SU-DHL-6 (cell line): ENCODE data around the gene ZC3H4.

Experiments
- EZH2phosphoT487 ChIP-seq: fragments of 200-600 bp; sonication (generic), shearing (Covaris generic); conservative IDR thresholded peaks from 2 replicates; pipeline ENCODE4 v1.6.1; 2018; ENCODE audit warnings: mild to moderate bottlenecking, antibody characterized with exemption, low read length, moderate library complexity, mixed read lengths
- TF ChIP-seq, protein P1 (sequence below): fragments of 200-600 bp; sonication (generic); IDR thresholded peaks from one replicate; pipeline ENCODE4 v1.5.1; 2017; ENCODE audit warnings: antibody characterized with exemption, mild to moderate bottlenecking, low read length, moderate library complexity; ENCODE audit not compliant: insufficient read depth, poor library complexity, severe bottlenecking

DNA sequence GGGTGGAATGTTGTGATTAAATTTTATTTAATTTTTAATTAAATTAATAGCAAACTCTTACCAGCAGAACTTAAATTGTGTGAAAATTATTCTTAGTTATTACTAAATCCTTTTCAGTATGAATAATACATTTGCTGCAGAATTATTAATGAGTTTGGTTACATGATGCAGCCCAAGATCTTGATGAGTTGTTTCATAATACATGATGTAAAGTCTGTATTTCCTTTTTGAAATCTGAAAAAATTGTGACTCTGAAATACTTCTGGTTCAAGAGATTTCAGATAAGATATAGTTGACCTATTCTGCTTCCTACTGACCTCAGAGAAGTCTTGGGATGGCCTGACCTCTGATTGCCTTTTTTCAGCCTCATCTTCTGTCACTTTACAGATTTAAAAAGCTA, 28.1 kb upstream of the ZC3H4 start:
- TF ChIP-seq, protein P1, sequence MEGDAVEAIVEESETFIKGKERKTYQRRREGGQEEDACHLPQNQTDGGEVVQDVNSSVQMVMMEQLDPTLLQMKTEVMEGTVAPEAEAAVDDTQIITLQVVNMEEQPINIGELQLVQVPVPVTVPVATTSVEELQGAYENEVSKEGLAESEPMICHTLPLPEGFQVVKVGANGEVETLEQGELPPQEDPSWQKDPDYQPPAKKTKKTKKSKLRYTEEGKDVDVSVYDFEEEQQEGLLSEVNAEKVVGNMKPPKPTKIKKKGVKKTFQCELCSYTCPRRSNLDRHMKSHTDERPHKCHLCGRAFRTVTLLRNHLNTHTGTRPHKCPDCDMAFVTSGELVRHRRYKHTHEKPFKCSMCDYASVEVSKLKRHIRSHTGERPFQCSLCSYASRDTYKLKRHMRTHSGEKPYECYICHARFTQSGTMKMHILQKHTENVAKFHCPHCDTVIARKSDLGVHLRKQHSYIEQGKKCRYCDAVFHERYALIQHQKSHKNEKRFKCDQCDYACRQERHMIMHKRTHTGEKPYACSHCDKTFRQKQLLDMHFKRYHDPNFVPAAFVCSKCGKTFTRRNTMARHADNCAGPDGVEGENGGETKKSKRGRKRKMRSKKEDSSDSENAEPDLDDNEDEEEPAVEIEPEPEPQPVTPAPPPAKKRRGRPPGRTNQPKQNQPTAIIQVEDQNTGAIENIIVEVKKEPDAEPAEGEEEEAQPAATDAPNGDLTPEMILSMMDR: no peak
- TF ChIP-seq EZH2phosphoT487: no peak
